Lower lobe of right lung (tissue), 2 donors: ENCODE data around the gene AMPD2. TPM values are rescaled to one million over a fixed set of nuclear protein-coding genes. Genes with fewer than 3 reads are reported as not detected.

Experiments
- ATAC-seq, 2 donors: fragments of 200-7000 bp; cut with Tn5 transposase; one replicate each; pipeline ENCODE4 v1.9.1; 2020 to 2022; ENCODE audit warnings: mild to moderate bottlenecking in 2 of 2, moderate library complexity in 2 of 2
- DNase-seq: peaks from one replicate; pipeline ENCODE4 v3.0.0-alpha.2; 2020
- H3K27ac ChIP-seq: fragments of 200-600 bp; one replicate; pipeline ENCODE4 v1.8.0; 2022
- H3K27me3 ChIP-seq: fragments of 200-600 bp; one replicate; pipeline ENCODE4 v1.8.0; 2022; ENCODE audit warnings: low read depth
- H3K36me3 ChIP-seq: fragments of 200-600 bp; one replicate; pipeline ENCODE4 v1.8.0; 2022; ENCODE audit warnings: mild to moderate bottlenecking
- H3K4me1 ChIP-seq: fragments of 200-600 bp; one replicate; pipeline ENCODE4 v1.8.0; 2022
- H3K4me3 ChIP-seq: fragments of 200-600 bp; one replicate; pipeline ENCODE4 v1.8.0; 2022; ENCODE audit warnings: mild to moderate bottlenecking
- H3K9me3 ChIP-seq: fragments of 200-600 bp; one replicate; pipeline ENCODE4 v1.8.0; 2022
- CTCF ChIP-seq: fragments of 200-600 bp; IDR thresholded peaks from one replicate; pipeline ENCODE4 v1.8.0; 2022; ENCODE audit warnings: antibody characterized with exemption, mild to moderate bottlenecking
- intact Hi-C: fragments of 100-400 bp; cut with DNase I; formaldehyde crosslinking; loops from one replicate; pipeline ENCODE4 v1.11.0; 2022
- total RNA-seq: library from RNA; stranded (reverse); fragmentation: NEBNext Ultra II Directional; extraction: Animal tissue kit (Norgen Biotek cat#: 25700); gene quantifications from one replicate; pipeline ENCODE4 v1.2.1, GENCODE V29; 2021
- donor health status: DM: no; HTN: yes; CAD: no; lungs with severe emphysema.

AMPD2 gene
- total RNA-seq, 1 donor from 2014 or later = 55.9 TPM

GRCh38 chr1:109582021-109582420, 37.6 kb upstream of the AMPD2 start:
- Histone ChIP-seq H3K36me3 (peaks cover 89% of the 10 kb centered on the region), H3K27ac (no peak overlapping the region), H3K27me3 (no peaks in the 10 kb centered on the region), H3K4me1 (peaks cover 5% of the 10 kb centered on the region), H3K9me3 (no peaks in the 10 kb centered on the region), H3K4me3 (no peak overlapping the region)
- ATAC-seq = no peak
- DNase-seq = no peak
- no peak for TF ChIP-seq CTCF
- intact Hi-C loops = no loop called here

GRCh38 chr1:109584766-109585165, 34.9 kb upstream of the AMPD2 start:
- H3K9me3 ChIP-seq = no peaks in the 10 kb centered on the region
- no peak for DNase-seq
- H3K4me3 ChIP-seq = no peak overlapping the region
- H3K27me3 ChIP-seq = no peaks in the 10 kb centered on the region
- no peak for ATAC-seq
- H3K4me1 ChIP-seq = no peaks in the 10 kb centered on the region
- no peak for TF ChIP-seq CTCF
- intact Hi-C loops = no loop called here
- no peak overlapping the region for H3K27ac ChIP-seq
- peaks cover 98% of the 10 kb centered on the region for H3K36me3 ChIP-seq

- no peak for TF ChIP-seq CTCF
- ATAC-seq (no peak), DNase-seq (no peak)
- Histone ChIP-seq H3K4me3 (no peak overlapping the region), H3K27ac (no peak overlapping the region), H3K4me1 (no peaks in the 10 kb centered on the region), H3K27me3 (no peaks in the 10 kb centered on the region), H3K9me3 (no peaks in the 10 kb centered on the region), H3K36me3 (peaks cover 95% of the 10 kb centered on the region)
- intact Hi-C loops = no loop called here
These were observed 33.6 kb upstream of the AMPD2 start for GRCh38 chr1:109586055-109586454.

GRCh38 chr1:109589177-109589576, 30.5 kb upstream of the AMPD2 start:
- TF ChIP-seq CTCF = no peak
- no peaks in the 10 kb centered on the region for H3K27me3 ChIP-seq
- ATAC-seq = no peak
- no peak overlapping the region for H3K4me3 ChIP-seq
- intact Hi-C loops = no loop called here
- no peaks in the 10 kb centered on the region for H3K9me3 ChIP-seq
- H3K27ac ChIP-seq = no peak overlapping the region
- no peak for DNase-seq
- peaks cover 97% of the 10 kb centered on the region for H3K36me3 ChIP-seq
- H3K4me1 ChIP-seq = no peaks in the 10 kb centered on the region

- Histone ChIP-seq H3K27me3 (no peaks in the 10 kb centered on the region), H3K9me3 (no peaks in the 10 kb centered on the region), H3K4me1 (no peaks in the 10 kb centered on the region), H3K4me3 (no peak overlapping the region), H3K36me3 (peaks cover 97% of the 10 kb centered on the region), H3K27ac (no peak overlapping the region)
- ATAC-seq = no peak
- intact Hi-C loops = no loop called here
- DNase-seq = no peak
- no peak for TF ChIP-seq CTCF
These were observed 30.0 kb upstream of the AMPD2 start for GRCh38 chr1:109589679-109590078.

GRCh38 chr1:109592916-109593315, 26.7 kb upstream of the AMPD2 start:
- no peak for TF ChIP-seq CTCF
- Histone ChIP-seq H3K27me3 (no peaks in the 10 kb centered on the region), H3K9me3 (no peaks in the 10 kb centered on the region), H3K4me1 (no peaks in the 10 kb centered on the region), H3K4me3 (no peak overlapping the region), H3K36me3 (peaks cover 94% of the 10 kb centered on the region), H3K27ac (no peak overlapping the region)
- DNase-seq = no peak
- ATAC-seq = no peak
- intact Hi-C loops = no loop called here
